ENCODE results near the gene BHLHA15.

Gene BHLHA15

DNA sequence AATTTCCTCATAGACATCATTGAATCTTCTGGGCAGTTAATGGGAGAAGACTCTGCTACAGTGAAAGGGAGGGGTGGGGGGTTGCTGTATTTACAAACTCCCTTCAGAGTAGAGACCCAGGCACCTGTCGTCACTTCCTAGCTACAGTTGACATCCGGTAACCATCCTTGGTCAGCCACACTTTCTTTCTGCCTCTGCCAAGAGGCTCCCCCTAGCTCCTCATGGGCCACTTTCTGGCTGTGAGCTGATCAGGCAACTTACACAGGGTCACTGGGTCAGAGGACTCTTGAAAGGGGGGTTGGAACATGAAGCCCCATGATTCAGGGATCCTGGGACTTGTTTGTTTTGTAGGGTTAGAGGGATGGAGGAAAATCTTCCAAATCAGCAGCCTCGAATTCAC is 39.5 kb downstream of the BHLHA15 start:
- no peak for DNase-seq (ENCODE audit: low read depth)
- TF ChIP-seq, protein P1, sequence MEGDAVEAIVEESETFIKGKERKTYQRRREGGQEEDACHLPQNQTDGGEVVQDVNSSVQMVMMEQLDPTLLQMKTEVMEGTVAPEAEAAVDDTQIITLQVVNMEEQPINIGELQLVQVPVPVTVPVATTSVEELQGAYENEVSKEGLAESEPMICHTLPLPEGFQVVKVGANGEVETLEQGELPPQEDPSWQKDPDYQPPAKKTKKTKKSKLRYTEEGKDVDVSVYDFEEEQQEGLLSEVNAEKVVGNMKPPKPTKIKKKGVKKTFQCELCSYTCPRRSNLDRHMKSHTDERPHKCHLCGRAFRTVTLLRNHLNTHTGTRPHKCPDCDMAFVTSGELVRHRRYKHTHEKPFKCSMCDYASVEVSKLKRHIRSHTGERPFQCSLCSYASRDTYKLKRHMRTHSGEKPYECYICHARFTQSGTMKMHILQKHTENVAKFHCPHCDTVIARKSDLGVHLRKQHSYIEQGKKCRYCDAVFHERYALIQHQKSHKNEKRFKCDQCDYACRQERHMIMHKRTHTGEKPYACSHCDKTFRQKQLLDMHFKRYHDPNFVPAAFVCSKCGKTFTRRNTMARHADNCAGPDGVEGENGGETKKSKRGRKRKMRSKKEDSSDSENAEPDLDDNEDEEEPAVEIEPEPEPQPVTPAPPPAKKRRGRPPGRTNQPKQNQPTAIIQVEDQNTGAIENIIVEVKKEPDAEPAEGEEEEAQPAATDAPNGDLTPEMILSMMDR (conservative IDR thresholded peaks at IDR 0.05; ENCODE audit: low read depth, low read length), result no peak
- H3K4me3 ChIP-seq (ENCODE audit: low read depth, low read length), result no peak overlapping the region

DNA sequence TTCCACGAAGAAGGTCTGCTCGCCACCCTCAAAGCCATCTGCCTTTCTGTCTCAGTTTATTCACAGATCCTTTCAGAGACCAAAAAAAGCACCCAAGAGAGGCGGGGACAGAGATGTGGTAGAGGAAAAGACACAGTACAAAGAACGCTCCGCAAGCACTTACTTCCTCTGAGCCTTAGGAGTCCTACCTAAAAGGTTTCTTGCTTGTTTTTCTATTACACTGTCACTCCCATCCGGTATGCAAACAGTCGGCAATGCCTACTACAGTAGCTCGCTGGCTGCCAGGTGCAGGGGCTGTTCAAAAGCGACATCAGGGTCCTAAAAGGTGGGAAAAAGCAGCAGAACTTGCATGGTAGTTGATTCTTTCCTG is 40.0 kb downstream of the BHLHA15 start:
- no peak for DNase-seq (ENCODE audit: low read depth)
- peak overlapping the region; percentile 96 for H3K4me3 ChIP-seq (ENCODE audit: low read depth, low read length)
- TF ChIP-seq, protein P1 (conservative IDR thresholded peaks at IDR 0.05; ENCODE audit: low read depth, low read length), result no peak

DNA sequence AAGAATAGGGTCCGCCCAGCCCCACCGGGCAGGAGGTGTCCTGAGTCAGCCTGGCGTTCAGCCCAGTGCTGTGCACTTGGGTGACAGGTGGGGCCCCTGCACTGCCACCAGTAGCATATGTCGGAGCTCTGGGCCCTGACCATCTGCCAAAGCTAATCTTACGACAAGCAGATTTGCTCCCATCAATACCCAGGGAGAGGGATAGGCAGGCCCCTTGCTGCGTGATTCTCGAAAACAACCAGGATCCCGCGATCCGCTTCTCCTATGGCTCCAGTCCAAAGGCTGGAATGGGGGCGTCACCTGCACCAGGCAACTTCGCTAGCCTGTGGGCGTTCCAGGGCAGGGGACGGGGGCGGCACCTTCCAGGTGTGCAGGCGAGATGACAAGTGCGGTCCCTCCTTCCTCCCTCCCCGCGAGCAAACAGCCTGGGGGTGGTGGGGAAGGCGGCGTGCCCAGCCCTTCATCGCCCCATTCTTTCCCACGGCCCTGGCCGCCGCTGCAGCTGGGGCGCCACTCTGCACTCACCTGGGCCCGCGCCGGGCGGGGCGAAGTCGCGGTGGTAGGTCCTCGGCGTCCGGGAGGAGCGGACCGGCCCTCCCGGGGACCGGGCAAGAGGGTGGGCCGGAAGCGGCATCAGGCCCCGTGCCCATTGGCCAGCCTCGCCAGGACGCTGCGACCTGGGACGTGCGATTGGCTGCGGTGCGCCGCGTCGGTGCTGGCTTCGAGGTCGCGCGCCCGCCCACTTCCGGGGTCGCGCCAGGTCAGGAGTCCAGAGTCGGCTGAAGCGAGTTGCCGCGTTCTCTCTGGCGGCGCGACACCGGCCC is 40.6 kb downstream of the BHLHA15 start, which contains the start of gene TECPR1:
TECPR1 (minus strand) TSS at position 632 of the 824 bp plus-strand sequence. CDS start 6,086 bp downstream, outside the sequence.
- DNase-seq (ENCODE audit: low read depth), result peak; percentile 89
- peak within 1 kb of the TSS; percentile 96 for H3K4me3 ChIP-seq (ENCODE audit: low read depth, low read length)
- TF ChIP-seq, protein P1 (conservative IDR thresholded peaks at IDR 0.05; ENCODE audit: low read depth, low read length), result no peak

DNA sequence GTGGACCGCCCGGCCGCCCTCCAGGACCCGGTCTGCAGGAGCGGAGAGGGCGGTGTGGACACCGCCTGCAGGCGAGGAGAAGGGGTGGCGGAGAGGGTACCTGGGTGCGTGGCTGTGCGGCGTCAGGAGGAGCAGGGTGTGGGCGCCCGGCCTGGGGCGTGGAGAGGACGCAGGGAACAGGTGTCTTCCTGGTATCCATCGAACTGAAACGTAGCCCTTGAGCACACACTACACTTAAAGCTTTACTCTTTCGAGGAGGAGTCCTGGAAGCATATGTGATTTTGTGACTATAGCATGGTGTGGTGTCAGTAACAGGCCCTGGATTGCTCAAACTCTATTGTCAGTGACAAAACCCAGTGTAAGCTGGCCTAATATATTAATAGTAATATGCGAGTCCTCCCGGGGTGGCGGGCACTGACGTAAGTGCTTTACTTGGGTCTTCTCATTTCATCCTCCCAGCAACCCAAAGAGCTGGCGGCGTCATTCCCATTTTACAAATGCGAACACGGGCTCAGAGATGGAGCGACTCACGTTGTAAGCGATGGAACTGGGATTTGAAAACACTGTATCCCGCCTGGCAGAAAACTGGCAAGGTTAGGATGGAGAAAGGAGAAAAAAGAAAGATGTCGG is 41.3 kb downstream of the BHLHA15 start:
- H3K4me3 ChIP-seq (ENCODE audit: low read depth, low read length), result peak overlapping the region; percentile 96
- DNase-seq (ENCODE audit: low read depth), result peak; percentile 11
- TF ChIP-seq, protein P1 (conservative IDR thresholded peaks at IDR 0.05; ENCODE audit: low read depth, low read length), result no peak

DNA sequence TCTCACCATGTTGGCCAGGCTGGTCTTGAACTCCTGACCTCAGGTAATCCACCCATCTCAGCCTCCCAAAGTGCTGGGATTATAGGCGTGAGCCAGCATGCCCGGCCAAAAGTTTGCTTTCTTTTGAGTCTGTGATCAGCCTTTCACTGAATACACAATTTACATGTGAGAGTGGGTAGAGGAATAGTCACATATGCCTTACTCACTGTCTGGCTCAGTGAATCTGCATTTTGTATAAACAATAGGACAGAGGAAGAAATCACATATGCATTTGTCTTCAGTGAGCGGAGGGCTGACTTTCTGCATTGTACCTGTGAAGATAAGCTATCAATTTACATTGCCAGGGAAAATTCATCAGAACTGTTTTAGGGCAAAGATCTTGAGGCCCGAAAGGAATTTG is 43.3 kb downstream of the BHLHA15 start:
- DNase-seq (ENCODE audit: low read depth), result no peak
- TF ChIP-seq, protein P1 (conservative IDR thresholded peaks at IDR 0.05; ENCODE audit: low read depth, low read length), result no peak
- no peak overlapping the region for H3K4me3 ChIP-seq (ENCODE audit: low read depth, low read length)

DNA sequence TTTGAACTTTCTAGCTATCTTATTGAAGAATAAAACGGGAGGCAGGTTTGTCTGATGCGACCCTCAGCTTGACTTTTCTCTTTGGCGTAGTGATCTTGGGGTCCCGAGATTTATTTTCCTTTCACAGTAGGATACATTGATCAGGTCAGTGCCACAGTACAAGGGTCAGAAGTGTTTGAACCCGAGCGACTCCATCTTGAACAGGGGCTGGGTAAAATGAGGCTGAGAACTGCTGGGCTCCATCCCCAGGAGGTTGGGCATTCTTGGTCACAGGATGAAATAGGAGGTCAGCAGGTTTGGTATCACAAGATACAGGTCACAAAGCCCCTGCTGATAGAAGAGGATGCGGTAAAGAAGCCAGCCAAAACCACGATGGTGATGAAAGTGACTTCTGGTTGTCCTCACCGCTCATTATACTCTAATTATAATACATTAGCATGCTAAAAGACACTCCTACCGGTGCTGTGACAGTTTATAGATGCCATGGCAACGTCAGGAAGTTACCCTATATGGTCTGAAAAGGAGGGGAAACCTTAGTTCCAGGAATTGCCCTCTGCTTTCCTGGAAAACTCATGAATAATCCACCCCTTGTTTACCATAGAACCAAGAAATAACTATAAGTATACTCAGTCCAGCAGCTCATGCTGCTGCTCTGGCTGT is 43.8 kb downstream of the BHLHA15 start:
- TF ChIP-seq, protein P1 (conservative IDR thresholded peaks at IDR 0.05; ENCODE audit: low read depth, low read length), result no peak

More for the DNA sequence above, 43.8 kb downstream of the BHLHA15 start:
- peak; percentile 17 for DNase-seq (ENCODE audit: low read depth)
- no peak overlapping the region for H3K4me3 ChIP-seq (ENCODE audit: low read depth, low read length)

All from choroid plexus epithelial cell (primary cell).